ENCODE measurements around the gene INPP5K.

Gene INPP5K

GRCh38 chr17:1484676-1485422 lies 31.6 kb downstream of the INPP5K start:
- DNase-seq: peak; percentile 67

- DNase-seq: no peak
Observed at GRCh38 chr17:1484060-1484535, 32.3 kb downstream of the INPP5K start.

GRCh38 chr17:1482680-1483079 lies 33.7 kb downstream of the INPP5K start:
- no peak for DNase-seq

- DNase-seq: no peak
Observed at GRCh38 chr17:1481736-1482135, 34.7 kb downstream of the INPP5K start.

- no peak for DNase-seq
Observed at GRCh38 chr17:1480747-1481465, 35.5 kb downstream of the INPP5K start.

- DNase-seq: no peak
Observed at GRCh38 chr17:1478418-1478817, 38.0 kb downstream of the INPP5K start.

- no peak for DNase-seq
Observed at GRCh38 chr17:1475321-1475854, 41.0 kb downstream of the INPP5K start.

GRCh38 chr17:1474402-1475189 lies 41.8 kb downstream of the INPP5K start:
- DNase-seq: no peak

GRCh38 chr17:1473841-1474240 lies 42.6 kb downstream of the INPP5K start:
- DNase-seq: no peak

GRCh38 chr17:1473170-1473569 lies 43.2 kb downstream of the INPP5K start:
- DNase-seq: no peak

GRCh38 chr17:1471911-1472821 lies 44.2 kb downstream of the INPP5K start:
- DNase-seq: no peak

- DNase-seq: no peak
Observed at GRCh38 chr17:1471490-1471889, 44.9 kb downstream of the INPP5K start.

- no peak for DNase-seq
Observed at GRCh38 chr17:1470755-1471462, 45.5 kb downstream of the INPP5K start.

GRCh38 chr17:1470071-1470754 lies 46.2 kb downstream of the INPP5K start:
- no peak for DNase-seq

- DNase-seq: no peak
Observed at GRCh38 chr17:1469231-1469852, 47.1 kb downstream of the INPP5K start.

GRCh38 chr17:1467898-1468492 lies 48.4 kb downstream of the INPP5K start:
- DNase-seq: no peak

- no peak for DNase-seq
Observed at GRCh38 chr17:1467258-1467657, 49.2 kb downstream of the INPP5K start.

- DNase-seq: no peak
Observed at GRCh38 chr17:1464186-1464585, 52.2 kb downstream of the INPP5K start.

GRCh38 chr17:1462164-1463112 lies 54.0 kb downstream of the INPP5K start:
- DNase-seq: no peak

Measured in CD4-positive, alpha-beta T cell treated with Interleukin-10 for 1 hour (primary cell).